Endothelial cell of umbilical vein (primary cell): ENCODE results near the gene CLEC4A.

Experiments
- EZH2 ChIP-seq: IDR thresholded peaks from 2 replicates; pipeline ENCODE4 v1.6.1; 2012; ENCODE audit warnings: borderline replicate concordance, low read depth, mild to moderate bottlenecking, moderate library complexity, low read length, inconsistent platforms; ENCODE audit not compliant: severe bottlenecking
- MAX ChIP-seq: IDR thresholded peaks from 2 replicates; pipeline ENCODE4 v1.6.1; 2011; ENCODE audit not compliant: insufficient read depth, insufficient read length
- MYC ChIP-seq: IDR thresholded peaks from one replicate; pipeline ENCODE4 v1.6.1; 2011; ENCODE audit warnings: mild to moderate bottlenecking, low read depth, low read length
- POLR2AphosphoS5 ChIP-seq: IDR thresholded peaks from 2 replicates; pipeline ENCODE4 v1.6.1; 2012; ENCODE audit warnings: low read depth, mild to moderate bottlenecking, control low read depth, low read length, moderate library complexity; ENCODE audit not compliant: insufficient read depth
- TF ChIP-seq, protein P1 (sequence below), 2 donors: IDR thresholded peaks; 1 replicate in 1 of 2; 2 replicates in 1 of 2; pipeline ENCODE4 v1.5.1; 2011; ENCODE audit warnings: low read length in 2 of 2, mild to moderate bottlenecking in 2 of 2, moderate library complexity in 2 of 2, control low read depth in 1 of 2, inconsistent platforms in 1 of 2, low read depth in 1 of 2; ENCODE audit not compliant: insufficient read depth in 1 of 2; ENCODE audit errors: extremely low read depth in 1 of 2

DNA sequence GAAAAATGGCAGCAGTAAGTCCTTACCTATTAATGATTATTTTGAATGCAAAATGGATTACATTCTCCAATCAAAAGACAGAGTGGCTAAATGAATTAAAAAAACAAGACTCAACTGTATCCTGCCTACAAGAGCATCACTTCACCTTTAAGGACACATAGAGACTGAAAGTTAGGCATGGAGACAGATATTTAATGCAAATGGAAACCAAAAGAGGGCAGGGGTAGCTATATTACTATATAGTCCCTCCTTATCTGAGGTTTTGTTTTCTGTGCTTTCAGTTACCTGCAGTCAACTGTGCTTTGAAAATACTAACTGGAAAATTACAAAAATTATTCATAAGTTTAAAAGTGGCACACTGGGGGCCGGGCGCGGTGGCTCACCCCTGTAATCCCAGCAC, 24.2 kb upstream of the CLEC4A start:
- TF ChIP-seq, protein P1, sequence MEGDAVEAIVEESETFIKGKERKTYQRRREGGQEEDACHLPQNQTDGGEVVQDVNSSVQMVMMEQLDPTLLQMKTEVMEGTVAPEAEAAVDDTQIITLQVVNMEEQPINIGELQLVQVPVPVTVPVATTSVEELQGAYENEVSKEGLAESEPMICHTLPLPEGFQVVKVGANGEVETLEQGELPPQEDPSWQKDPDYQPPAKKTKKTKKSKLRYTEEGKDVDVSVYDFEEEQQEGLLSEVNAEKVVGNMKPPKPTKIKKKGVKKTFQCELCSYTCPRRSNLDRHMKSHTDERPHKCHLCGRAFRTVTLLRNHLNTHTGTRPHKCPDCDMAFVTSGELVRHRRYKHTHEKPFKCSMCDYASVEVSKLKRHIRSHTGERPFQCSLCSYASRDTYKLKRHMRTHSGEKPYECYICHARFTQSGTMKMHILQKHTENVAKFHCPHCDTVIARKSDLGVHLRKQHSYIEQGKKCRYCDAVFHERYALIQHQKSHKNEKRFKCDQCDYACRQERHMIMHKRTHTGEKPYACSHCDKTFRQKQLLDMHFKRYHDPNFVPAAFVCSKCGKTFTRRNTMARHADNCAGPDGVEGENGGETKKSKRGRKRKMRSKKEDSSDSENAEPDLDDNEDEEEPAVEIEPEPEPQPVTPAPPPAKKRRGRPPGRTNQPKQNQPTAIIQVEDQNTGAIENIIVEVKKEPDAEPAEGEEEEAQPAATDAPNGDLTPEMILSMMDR (IDR thresholded peaks at IDR 0.05; ENCODE audit: extremely low read depth in 1 of 2, insufficient read depth in 1 of 2, low read depth in 1 of 2, low read length in 2 of 2): no peak
- TF ChIP-seq MAX (no peak), MYC (no peak), POLR2AphosphoS5 (no peak), EZH2 (no peak)
